HG03469 (cell line): Measurements from ENCODE around the gene CARD19.
A peak's percentile ranks its signal among the peaks of the same experiment; 100 is the strongest.

Source experiments
- ATAC-seq: cut with Tn5 transposase; IDR thresholded peaks from one replicate; pipeline ENCODE4 v1.9.1; 2021; ENCODE audit warnings: mild to moderate bottlenecking, moderate library complexity, moderate number of reproducible peaks; ENCODE audit not compliant: unreplicated experiment

Gene CARD19

DNA sequence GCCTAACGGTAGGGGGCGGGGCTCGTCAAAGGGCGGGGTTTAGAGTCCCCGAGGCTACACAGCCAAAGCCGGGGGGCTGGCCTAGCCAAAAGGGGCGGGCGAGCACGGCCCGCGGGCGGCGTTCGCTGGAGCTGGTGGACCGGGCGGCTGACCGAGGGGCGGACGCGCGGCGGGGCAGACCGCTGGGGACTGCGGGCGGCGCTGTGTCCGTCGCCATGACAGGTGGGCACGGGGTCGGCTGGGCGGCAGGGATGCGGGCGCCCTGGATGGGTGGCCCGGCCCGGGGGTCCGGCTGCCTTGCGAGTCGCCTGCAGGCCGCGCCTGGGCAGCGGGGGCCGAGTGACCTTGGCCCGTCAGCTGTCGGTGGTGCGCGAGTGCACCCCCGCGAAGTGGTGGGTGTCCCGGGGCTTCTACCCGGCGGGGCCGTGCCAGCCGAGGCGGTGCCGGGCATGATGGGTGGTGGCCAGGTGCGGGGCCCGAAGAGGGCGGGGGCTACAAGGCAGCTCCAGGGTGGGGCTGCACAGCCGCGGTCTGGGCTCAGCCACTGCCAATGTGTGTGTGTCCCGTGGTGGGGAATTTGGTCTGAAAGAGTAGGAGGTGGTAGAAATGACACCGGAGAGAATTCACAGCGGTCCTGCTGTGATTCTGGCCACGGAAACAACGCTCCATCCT, at the start of gene CARD19:
TSS of gene CARD19 (plus strand) at position 87 of the 672 bp plus-strand sequence. CDS start at position 216, 129 bp downstream.
- peak; percentile 21 for ATAC-seq

- ATAC-seq: no peak
These were observed 47.2 kb upstream of the CARD19 start for GRCh38 chr9:93048566-93049448.

- ATAC-seq: no peak
These were observed 46.5 kb upstream of the CARD19 start for GRCh38 chr9:93049491-93049890.

DNA sequence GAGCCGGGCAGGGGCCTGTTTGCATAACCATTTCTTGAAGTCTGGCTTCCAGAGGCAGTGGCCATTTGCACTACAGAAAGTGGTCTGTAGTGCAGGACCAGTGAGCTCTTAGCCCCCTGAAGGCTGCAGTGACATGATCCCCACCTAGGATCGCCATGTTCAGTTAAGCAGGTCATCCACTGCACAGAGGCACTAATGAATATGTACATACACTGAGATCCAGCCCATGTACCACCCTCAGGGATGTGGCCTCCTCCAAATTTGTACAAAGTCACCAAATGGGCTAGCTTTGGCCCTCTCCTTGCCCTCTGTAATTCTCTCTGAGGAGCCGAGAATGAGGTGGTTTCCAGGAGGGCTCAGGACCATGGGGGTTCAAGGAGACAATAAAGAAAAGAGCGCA, 45.8 kb upstream of the CARD19 start:
- ATAC-seq: no peak

- no peak for ATAC-seq
These were observed 44.3 kb upstream of the CARD19 start for GRCh38 chr9:93051680-93052089.

DNA sequence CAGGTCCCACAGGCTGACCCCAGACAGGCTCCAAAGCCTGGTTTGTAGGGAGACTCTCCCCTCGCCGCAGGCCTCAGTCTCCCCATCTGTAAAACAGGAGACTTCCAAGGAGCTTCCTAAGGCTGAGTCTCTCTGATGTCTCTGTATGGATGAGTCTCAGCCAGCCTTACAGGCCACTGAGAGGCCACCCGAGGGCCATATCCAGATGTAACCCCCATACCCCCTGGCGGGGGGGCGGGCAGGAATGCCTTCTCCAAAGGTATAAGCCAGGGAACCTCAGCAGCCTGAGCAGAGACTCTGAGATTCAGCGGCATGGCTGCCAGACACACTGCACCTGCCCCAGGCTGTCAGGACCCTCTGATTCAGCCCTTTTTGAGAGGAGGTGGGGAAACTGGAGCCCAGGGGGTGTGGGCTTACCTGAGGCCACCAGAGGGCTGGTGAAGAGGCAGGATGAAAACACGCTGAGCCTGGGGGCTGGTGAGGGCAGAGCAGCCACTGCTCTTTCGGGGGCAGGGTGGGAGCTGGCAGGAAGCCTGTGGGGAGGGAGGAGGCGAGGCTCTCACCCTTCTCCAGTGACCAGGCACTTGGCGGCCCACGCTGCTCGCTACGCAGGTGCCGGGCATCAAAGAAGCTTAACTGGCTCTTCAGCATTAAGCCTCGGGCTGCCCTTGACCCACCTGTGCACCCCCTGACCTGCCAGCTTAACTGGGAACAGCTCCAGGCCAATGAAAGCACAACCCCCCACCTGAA, 43.1 kb upstream of the CARD19 start:
- no peak for ATAC-seq

GRCh38 chr9:93053781-93054331, 42.2 kb upstream of the CARD19 start:
- no peak for ATAC-seq

DNA sequence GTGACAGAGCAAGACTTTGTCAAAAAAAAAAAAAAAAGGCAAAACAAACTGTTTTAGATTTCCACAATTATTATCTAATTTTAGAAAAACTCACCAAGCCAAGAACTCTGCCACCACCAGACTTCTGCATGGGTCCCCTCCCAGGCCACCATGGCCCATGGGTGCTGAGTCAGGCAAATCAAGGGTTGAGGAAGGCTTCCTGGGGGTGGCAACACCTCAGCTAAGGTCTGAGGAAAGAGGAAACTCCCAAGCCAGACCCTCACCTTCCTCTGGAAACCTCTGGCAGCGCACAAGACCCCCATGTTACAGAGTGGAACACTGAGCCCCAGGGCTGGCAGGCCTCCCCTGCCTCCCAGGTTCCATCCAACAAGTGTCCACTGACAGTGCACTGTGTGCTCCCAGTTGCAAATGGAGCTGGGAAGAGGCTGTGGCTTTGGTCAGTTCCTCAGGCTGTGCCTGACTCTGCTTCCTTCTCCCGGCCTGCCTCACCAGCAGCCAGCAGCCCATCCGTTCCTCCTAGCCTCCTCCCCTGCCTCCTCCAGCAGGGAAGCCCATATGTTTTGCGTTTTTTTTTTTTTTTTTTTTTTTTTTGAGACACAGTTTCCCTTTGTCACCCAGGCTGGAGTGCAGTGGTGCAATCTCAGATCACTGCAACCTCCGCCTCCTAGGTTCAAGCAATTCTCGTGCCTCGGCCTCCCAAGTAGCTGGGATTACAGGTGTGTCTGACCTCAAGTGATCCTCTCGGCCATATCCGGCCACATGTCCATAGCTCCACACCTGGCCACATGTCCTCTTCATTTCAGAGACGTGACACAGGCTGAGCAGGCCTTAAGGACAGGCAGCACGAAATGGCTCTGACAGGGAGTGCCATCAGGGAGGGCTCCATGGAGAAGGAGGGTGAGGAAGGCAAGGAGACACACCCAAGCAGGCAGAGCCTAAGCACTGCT, 41.0 kb upstream of the CARD19 start:
- no peak for ATAC-seq

- ATAC-seq: no peak
These were observed 38.8 kb upstream of the CARD19 start for GRCh38 chr9:93057042-93057702.

GRCh38 chr9:93057703-93058354, 38.2 kb upstream of the CARD19 start:
- no peak for ATAC-seq

DNA sequence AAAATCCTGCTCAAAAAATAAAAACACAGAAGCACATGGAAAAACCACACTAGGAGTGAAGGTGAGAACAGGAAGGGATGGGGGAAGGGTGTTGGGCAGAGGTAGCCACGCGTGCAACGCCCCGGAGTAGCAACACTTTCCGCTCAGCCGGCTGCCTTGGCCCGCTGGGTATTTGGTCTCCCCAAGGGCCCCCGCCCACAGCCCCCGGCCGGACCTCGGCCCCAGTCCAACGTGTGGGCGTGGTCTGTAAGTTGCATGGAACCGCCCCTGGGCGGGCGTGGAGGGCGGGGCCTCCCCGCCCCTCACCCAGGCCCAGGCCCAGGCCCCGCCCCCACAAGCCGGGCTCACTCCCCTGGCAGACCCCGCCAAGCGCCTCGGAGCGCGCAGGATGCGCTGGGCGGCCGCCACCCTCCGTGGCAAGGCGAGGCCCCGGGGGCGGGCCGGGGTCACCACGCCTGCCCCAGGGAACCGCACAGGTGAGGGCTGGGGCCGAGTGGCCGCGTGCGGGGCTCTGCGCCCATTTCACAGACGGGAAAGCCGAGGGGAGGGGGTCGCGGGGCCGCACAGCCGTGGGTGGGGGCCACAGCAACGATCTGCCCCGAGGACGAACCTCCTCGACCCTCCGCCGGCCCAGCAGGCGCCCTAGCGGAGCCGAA, 37.5 kb upstream of the CARD19 start, which contains the start of gene SUSD3:
TSS of gene SUSD3 (plus strand) at position 347 of the 656 bp plus-strand sequence. CDS start at position 389, 42 bp downstream.
- no peak for ATAC-seq

DNA sequence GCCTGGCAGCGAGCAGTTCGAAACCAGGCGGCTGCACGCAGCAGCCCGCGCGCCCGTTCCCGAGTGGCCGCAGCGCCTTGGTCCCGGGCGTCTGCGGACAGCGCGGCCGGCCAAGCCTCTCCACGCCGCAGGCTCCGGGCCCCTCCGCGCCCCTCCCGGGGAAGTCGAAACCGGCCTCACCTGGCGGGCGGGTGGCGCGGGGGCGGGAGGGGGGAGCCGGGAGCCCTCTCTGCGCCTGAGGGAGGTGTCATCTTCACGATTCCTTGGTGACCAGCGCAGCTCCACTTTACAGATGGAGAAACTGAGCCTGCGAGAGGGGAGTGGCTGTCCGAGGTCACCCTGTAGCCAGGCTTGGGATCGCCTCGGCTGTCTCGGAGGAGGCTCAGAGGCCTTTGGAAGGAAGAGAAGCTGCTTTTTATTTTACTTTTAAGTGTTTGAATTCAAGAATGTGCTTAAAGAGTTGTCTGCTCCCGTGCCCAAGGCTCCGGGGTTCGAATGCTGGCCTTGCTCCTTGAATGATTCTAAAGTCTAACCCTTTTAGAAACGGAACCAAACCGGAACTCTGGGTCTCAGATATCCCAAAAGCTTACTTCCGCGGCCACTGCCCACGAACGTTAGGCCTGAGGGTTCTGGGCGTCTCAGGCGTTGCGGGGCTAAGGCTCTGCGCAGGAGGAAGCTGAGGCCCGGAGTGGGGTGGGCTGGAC, 36.9 kb upstream of the CARD19 start:
- ATAC-seq: no peak

- no peak for ATAC-seq
These were observed 36.1 kb upstream of the CARD19 start for GRCh38 chr9:93059715-93060578.

GRCh38 chr9:93060746-93061259, 35.2 kb upstream of the CARD19 start:
- no peak for ATAC-seq

DNA sequence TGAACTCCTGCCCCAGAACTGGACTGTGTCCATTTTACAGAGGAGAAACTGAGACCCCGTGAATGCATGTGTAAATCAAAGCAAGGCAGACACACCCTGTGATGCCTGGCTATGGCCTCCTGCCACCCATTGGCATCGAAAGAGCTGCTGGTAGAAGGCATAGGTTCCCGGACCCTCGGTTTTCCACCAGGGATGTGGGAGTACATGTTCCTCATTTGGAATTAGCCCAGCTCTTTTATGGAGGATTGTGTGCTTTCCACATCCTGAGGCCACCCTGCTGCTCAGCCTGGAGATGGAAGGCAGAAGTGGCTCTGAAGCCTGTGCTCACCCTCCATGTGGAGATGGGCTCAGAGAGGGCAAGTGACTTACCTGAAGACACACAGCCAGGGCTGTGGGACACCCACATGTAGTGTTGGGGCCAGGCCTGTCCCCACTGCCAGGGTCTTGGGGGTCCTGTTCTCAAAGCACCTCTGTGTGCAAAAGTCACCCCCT, 34.7 kb upstream of the CARD19 start:
- ATAC-seq: no peak
